ENCODE results near the gene STEAP3.

- no peak for TF ChIP-seq POLR2A (IDR thresholded peaks at IDR 0.05)
- no peak for TF ChIP-seq CTCF (IDR thresholded peaks at IDR 0.05)
Measured at GRCh38 chr2:119301413-119301812, 77.8 kb downstream of the STEAP3 start.
